NCI-H69 (cell line): ENCODE results near the gene TMEM217.

Source experiments
- DNase-seq: peaks from one replicate; lab custom pipeline; 2025; lab: John Stamatoyannopoulos, UW

TMEM217 gene

DNA sequence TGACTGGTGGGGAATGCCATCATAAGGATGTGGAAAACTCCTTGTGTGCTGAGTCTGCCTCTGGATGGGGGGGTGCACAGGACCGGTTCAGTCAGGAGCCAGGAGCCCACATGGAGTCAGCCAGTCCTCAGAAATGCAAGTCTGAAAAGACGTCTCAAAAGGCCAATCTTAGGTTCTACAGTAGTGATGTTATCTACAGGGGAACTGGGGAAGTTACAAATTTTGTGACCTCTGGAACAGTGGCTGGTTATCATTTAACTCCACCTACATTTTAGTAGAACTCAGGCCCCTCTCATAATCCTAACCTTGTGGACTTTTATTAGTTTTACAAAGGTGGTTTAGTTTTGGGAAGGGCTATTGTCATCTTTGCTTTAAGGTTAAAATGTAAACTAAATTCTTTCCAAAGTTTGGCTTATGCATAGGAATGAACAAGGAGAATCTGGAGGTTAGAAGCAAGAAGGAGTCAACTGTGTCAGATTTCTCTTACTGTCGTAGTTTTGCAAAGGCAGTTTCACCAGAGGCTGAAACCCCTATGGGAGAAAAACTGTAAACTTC lies 14.1 kb downstream of the TMEM217 start:
- DNase-seq: no peak

GRCh38 chr6:37243131-37243815 lies 14.7 kb downstream of the TMEM217 start:
- DNase-seq: no peak

- DNase-seq: peak; percentile 33
Observed at GRCh38 chr6:37242429-37243052, 15.4 kb downstream of the TMEM217 start.

DNA sequence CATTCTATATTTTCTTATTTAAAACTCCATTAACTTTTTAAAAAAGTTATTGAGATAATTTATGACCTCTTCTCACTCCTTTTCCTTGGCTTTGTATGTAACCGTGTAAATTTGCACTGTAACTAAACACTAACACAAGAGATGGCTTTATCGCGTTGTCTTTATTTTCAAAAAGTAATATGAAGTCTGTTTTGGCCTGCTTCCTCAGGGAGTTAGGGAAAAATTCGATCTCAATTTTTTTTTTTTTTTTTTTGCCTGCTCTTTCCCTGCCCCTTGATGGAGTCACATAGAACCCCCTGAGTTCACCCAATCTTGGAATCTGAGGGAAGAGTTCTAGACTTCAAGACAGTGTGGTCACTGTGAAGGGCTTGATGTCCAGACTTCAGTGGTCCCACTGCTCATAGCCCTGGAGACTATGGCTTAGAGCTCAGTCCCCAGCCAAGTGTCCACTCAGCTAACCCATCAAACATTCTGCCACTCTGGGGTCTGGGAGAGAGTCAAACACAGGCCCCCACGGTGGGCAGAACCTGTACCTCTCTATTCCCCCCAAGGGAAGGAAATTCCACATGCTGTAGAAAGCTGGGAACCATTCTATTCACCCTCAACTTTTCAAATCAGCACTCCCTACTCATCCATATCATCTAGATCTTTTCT lies 16.0 kb downstream of the TMEM217 start:
- no peak for DNase-seq

DNA sequence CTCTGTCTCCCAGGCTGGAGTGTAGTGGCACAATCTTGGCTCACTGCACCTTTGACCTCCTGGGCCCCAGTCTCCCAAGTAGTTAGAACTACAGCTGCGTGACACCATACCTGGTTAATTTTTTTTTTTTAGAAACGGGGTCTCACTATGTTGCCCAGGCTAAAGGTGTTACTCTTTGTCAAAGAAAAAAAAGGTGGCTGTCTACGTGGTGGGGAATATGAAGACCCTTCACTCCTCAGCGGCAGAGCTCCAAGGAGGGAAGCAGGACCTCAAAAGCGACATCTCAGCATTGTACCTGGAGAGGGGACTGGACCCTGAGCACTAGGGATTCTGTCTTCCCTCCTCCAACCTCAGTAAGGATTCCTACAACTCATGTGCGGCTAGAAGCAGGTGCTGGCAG lies 16.8 kb downstream of the TMEM217 start:
- DNase-seq: no peak

DNA sequence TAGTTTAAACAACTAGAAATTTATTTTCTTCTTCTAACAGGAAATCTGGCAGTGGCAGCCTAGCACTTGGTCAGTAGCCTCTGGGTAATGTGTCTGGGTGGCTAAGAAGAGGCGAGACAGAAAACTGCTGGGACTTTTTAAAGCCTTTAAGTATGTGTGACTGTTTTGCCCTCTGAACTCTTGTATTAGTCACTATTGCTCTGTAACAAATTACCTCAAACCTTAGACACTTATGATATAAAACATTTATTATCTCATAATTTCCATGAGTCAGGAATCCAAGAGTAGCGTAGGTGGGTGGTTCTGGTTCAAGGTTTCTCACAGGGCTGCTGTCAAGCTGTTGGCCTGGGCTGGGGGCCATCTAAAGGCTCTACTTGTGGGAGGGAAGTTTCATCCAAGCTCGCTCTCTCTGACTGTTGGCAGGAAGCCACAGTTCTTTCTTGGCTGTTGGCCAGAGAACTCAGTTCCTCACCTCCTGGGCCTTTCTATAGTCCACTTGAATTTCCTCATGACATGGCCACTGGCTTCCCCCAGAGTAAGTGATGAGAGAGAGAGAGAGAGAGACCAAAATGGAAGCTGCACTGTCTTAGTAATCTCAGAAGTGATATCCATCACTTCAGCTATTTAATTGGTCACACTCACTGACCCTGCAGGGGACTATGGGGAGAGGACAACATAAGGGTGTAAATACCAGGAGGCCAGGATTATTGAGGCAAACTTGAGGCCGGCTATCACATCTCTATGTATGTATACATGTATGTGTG lies 17.8 kb downstream of the TMEM217 start:
- DNase-seq: peak; percentile 96

DNA sequence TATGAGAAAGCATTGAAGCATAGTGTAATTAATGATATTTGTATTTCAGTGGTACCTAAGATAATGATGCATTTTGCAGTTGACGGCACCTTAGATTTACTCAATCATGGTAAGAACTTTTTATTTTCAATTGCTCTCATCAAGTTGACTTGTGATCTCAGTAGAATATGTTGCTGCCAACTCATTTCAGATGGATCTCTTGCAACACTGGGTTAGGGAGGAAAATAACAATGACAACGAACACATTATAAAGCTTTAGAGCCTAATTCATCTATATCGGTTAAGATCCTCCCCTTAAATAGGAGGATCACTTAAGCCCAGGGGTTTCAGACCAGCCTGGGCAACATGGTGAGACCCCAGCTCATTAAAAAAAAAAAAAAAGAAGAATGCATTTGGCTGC lies 18.4 kb downstream of the TMEM217 start:
- no peak for DNase-seq

- no peak for DNase-seq
Observed at GRCh38 chr6:37238381-37238780, 19.6 kb downstream of the TMEM217 start.

GRCh38 chr6:37237789-37238188 lies 20.2 kb downstream of the TMEM217 start:
- no peak for DNase-seq

DNA sequence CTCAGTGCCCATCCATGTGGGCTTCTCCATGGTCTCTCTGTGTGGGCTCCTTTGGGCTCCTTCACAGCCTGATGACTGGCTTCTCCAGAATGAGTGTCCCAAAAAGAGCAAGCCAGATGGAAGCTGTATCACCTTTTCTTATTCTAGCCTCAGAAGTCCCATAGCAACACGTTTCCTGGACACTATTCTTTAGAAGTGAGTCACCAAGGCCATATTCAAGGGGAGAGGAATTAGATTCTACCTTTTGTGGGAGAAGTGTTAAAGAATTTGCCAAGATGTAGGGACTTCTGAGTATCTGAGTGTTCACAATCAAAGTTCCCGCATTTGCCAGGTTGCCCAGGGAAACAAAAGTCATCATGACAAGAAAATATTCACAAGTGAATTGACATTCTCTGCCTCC lies 21.0 kb downstream of the TMEM217 start:
- no peak for DNase-seq

DNA sequence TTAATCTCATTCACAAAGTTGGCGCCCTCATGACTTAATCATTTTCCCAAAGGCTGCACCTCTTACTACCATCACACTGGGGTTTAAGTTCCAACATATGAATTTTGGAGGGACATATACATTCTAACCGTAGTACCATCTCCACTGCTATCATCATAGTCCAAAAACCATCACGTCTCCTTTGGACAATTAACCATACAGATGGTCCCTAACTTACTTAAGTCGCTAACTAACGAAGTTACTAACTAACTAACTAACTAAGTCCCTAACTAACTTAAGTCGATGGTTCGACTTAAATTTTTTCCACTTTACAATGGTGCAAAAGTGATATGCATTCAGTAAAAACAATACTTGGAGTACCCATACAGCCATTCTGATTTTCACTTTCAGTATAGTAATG lies 24.4 kb downstream of the TMEM217 start:
- DNase-seq: no peak

DNA sequence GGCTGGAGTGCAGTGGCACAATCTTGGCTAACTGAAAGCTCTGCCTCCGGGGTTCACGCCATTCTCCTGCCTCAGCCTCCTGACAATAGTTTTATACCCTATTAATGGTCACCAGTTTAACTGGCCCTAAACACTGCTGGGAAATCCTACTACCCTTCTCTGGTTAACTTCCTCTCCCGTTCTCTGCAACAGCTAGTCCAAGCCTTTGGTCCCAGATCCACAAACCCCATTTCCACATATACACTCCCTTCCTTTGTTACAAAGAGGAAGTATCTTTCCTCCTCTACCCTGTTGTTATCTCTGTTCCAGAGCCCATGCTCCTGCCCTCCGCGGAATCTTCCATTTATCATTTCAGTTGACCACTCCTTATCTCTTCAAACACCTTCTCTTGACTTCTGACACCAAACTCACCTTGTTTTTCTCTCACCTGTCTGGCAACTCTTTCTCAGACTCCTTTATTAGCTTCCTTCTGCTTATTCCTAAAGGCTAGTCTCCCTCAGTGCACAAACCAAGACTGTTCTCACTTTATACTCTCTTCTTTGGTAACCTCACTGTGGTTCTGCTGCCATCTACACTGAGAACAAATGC lies 25.4 kb downstream of the TMEM217 start:
- no peak for DNase-seq

GRCh38 chr6:37230104-37230503 lies 27.8 kb downstream of the TMEM217 start:
- DNase-seq: no peak

- DNase-seq: no peak
Observed at GRCh38 chr6:37225350-37226169, 32.4 kb downstream of the TMEM217 start.

GRCh38 chr6:37222992-37223391 lies 35.0 kb downstream of the TMEM217 start:
- DNase-seq: no peak

DNA sequence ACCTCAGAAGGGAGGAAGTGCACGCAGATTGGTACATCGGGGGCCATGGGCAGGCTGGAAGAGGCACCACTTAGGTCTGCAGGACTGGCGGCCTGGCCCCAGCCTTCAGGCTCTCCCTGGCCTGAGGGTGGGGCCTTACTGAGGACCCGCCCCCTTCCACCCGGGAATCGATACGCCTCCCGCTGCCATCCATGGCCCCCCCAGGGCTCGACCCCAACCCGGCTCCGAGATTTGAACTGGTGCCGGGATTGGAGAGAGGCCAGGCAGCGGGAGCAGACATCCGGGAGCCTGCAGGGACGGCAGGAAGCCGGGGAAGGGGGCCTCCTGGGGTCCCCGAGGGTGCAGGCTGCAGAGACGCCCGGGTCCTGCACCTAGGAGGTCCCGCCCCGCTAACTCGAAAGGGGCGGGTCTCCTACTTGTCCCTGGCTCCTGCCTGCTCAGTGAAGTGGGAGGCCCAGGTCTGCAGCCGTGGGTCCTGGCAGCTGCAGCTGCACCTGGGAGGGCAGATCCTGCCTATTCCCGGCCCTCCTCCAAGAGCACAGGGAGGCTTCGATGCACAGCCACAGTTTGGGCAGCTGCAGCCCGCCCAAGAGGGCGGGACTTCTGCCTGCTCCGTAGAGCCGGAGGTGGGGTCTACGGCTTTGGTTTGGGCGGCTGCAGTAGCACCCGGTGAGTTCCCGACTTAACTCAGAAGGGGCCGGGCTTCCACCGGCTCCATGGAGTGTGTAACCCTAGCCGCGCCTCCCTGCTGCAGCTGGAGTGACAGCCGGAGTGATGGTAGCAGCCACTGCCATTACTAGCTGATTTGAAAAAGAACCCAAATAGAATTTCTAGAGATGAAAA lies 35.6 kb downstream of the TMEM217 start:
- DNase-seq: peak; percentile 99

GRCh38 chr6:37221585-37222124 lies 36.3 kb downstream of the TMEM217 start:
- DNase-seq: no peak

GRCh38 chr6:37218511-37218910 lies 39.4 kb downstream of the TMEM217 start:
- DNase-seq: no peak

- DNase-seq: no peak
Observed at GRCh38 chr6:37218061-37218460, 39.9 kb downstream of the TMEM217 start.

DNA sequence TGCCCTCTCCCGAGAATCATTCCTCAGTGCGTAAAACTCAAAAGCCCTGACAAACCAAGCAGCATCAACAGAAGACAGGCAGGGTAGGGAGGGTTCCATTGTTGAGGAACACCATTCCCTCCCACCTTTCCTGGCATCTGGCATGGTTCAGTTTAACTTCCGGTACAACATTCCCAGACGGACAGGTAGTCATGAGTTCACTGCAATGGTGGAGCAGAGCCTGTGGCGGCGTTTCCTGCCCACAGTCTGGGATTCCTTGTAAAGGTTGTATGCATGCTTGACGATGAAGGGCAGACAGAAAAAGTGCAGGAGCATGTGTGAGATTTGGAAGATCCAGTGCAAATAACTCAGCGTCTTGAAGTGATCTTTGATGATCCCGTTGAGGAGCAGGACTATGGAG lies 45.7 kb downstream of the TMEM217 start:
- no peak for DNase-seq
